OCI-LY7 (cell line): ENCODE results near the gene PAH.

Source experiments
- EZH2phosphoT487 ChIP-seq: fragments of 200-600 bp; sonication (generic); IDR thresholded peaks from 2 replicates; pipeline ENCODE4 v1.6.1; 2018; ENCODE audit warnings: low read depth, borderline replicate concordance, mild to moderate bottlenecking, mixed run types, antibody characterized with exemption, low read length, moderate library complexity, mixed read lengths
- TF ChIP-seq, protein P1 (sequence below): fragments of 200-600 bp; sonication (generic); conservative IDR thresholded peaks from 2 replicates; pipeline ENCODE4 v1.5.1; 2014; ENCODE audit warnings: mild to moderate bottlenecking, antibody characterized with exemption, low read length, moderate library complexity, mixed read lengths

DNA sequence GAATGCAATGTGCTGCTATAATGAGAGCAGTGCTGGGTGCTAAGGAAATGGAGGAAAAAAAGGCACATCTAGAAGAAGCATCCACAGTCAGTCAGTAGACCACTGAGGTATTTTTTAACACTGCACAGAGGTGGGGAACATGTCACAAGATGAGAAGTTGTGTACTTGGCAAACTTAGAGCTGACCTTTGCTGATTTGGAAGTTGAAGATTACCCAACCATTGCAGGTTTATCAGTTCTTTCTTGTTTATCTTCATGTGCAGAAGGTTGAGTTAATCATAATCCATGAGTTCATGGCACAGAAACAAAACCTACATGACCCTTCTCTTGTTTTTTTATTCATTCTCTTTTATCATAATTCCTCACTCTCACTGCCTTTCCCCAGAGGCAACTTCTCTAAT is 3.2 kb upstream of the PAH start:
- TF ChIP-seq, protein P1, sequence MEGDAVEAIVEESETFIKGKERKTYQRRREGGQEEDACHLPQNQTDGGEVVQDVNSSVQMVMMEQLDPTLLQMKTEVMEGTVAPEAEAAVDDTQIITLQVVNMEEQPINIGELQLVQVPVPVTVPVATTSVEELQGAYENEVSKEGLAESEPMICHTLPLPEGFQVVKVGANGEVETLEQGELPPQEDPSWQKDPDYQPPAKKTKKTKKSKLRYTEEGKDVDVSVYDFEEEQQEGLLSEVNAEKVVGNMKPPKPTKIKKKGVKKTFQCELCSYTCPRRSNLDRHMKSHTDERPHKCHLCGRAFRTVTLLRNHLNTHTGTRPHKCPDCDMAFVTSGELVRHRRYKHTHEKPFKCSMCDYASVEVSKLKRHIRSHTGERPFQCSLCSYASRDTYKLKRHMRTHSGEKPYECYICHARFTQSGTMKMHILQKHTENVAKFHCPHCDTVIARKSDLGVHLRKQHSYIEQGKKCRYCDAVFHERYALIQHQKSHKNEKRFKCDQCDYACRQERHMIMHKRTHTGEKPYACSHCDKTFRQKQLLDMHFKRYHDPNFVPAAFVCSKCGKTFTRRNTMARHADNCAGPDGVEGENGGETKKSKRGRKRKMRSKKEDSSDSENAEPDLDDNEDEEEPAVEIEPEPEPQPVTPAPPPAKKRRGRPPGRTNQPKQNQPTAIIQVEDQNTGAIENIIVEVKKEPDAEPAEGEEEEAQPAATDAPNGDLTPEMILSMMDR: no peak
- no peak for TF ChIP-seq EZH2phosphoT487
